ENCODE measurements around the gene RO60.
"Not testable (repeated sequence)": the region's sequence is repeated elsewhere in the genome, so short reads cannot be mapped to it uniquely, and the experiment has no call there.

Gene RO60

GRCh38 chr1:193040011-193040410 lies 19.4 kb upstream of the RO60 start:
- TF ChIP-seq CTCF (IDR thresholded peaks at IDR 0.05; ENCODE audit: low read depth, low read length, missing control alignments), result no peak
- no peak for DNase-seq (ENCODE audit: low read depth)

GRCh38 chr1:193042766-193043691 lies 16.4 kb upstream of the RO60 start:
- no peak overlapping the region for H3K4me3 ChIP-seq (ENCODE audit: low read depth, low read length)
- no peak for DNase-seq (ENCODE audit: low read depth)
- no peak for TF ChIP-seq CTCF (IDR thresholded peaks at IDR 0.05; ENCODE audit: low read depth, low read length, missing control alignments)

More at GRCh38 chr1:193040011-193040410, 19.4 kb upstream of the RO60 start:
- no peak overlapping the region for H3K4me3 ChIP-seq (ENCODE audit: low read depth, low read length)

- DNase-seq (ENCODE audit: low read depth), result not testable (repeated sequence)
Observed at GRCh38 chr1:193048913-193049312, 10.5 kb upstream of the RO60 start.

GRCh38 chr1:193054169-193054675 lies 5.2 kb upstream of the RO60 start:
- no peak overlapping the region for H3K4me3 ChIP-seq (ENCODE audit: low read depth, low read length)
- no peak for TF ChIP-seq CTCF (IDR thresholded peaks at IDR 0.05; ENCODE audit: low read depth, low read length, missing control alignments)
- DNase-seq (ENCODE audit: low read depth), result no peak

More at GRCh38 chr1:193048913-193049312, 10.5 kb upstream of the RO60 start:
- not testable (repeated sequence) for H3K4me3 ChIP-seq (ENCODE audit: low read depth, low read length)

GRCh38 chr1:193058529-193059281 lies 707 bp upstream of the RO60 start:
- H3K4me3 ChIP-seq (ENCODE audit: low read depth, low read length), result peak overlapping the region; percentile 92
- peak; percentile 83 for DNase-seq (ENCODE audit: low read depth)
- TF ChIP-seq CTCF (IDR thresholded peaks at IDR 0.05; ENCODE audit: low read depth, low read length, missing control alignments), result no peak

GRCh38 chr1:193060115-193060403 lies 647 bp downstream of the RO60 start:
- TF ChIP-seq CTCF (IDR thresholded peaks at IDR 0.05; ENCODE audit: low read depth, low read length, missing control alignments), result no peak
- DNase-seq (ENCODE audit: low read depth), result no peak
- peak overlapping the region; percentile 92 for H3K4me3 ChIP-seq (ENCODE audit: low read depth, low read length)

GRCh38 chr1:193060406-193060805 lies 994 bp downstream of the RO60 start:
- TF ChIP-seq CTCF (IDR thresholded peaks at IDR 0.05; ENCODE audit: low read depth, low read length, missing control alignments), result no peak
- no peak for DNase-seq (ENCODE audit: low read depth)

More at GRCh38 chr1:193060406-193060805, 994 bp downstream of the RO60 start:
- peak overlapping the region; percentile 92 for H3K4me3 ChIP-seq (ENCODE audit: low read depth, low read length)
